NCI-H526 (cell line): ENCODE measurements around the gene PPP1R9A.

ENCODE experiments used
- DNase-seq, 2 experiments: peaks; one replicate each; lab custom pipeline; 2025; lab: John Stamatoyannopoulos, UW

PPP1R9A gene

GRCh38 chr7:94907026-94907810 is at the start of gene PPP1R9A:
PPP1R9A (plus strand) TSS chr7:94907594; CDS start chr7:94910114, 2,520 bp downstream.
- peak; percentile 64 to 78 for DNase-seq

GRCh38 chr7:94871132-94871531 is 36.3 kb upstream of the PPP1R9A start:
- DNase-seq, result no peak

GRCh38 chr7:94873239-94873638 is 34.2 kb upstream of the PPP1R9A start:
- DNase-seq, result no peak

- DNase-seq, result no peak
Observed at GRCh38 chr7:94874036-94874785, 33.2 kb upstream of the PPP1R9A start.

GRCh38 chr7:94875201-94875600 is 32.2 kb upstream of the PPP1R9A start:
- DNase-seq, result no peak

- DNase-seq, result no peak
Observed at GRCh38 chr7:94877731-94878670, 29.4 kb upstream of the PPP1R9A start.

GRCh38 chr7:94882891-94883290 is 24.5 kb upstream of the PPP1R9A start:
- DNase-seq, result no peak

GRCh38 chr7:94883616-94884015 is 23.8 kb upstream of the PPP1R9A start:
- no peak for DNase-seq

GRCh38 chr7:94888551-94888950 is 18.8 kb upstream of the PPP1R9A start:
- DNase-seq, result peak in 1 of 2 experiments; percentile 8

GRCh38 chr7:94888995-94889523 is 18.3 kb upstream of the PPP1R9A start:
- no peak for DNase-seq

GRCh38 chr7:94890216-94890615 is 17.2 kb upstream of the PPP1R9A start:
- DNase-seq, result no peak

GRCh38 chr7:94893661-94894060 is 13.7 kb upstream of the PPP1R9A start:
- no peak for DNase-seq

GRCh38 chr7:94897541-94897940 is 9.9 kb upstream of the PPP1R9A start:
- DNase-seq, result peak; percentile 28 to 35

- no peak for DNase-seq
Observed at GRCh38 chr7:94898340-94898739, 9.1 kb upstream of the PPP1R9A start.

GRCh38 chr7:94901981-94902380 is 5.4 kb upstream of the PPP1R9A start:
- no peak for DNase-seq

GRCh38 chr7:94903971-94904370 is 3.4 kb upstream of the PPP1R9A start:
- DNase-seq, result no peak

- DNase-seq, result no peak
Observed at GRCh38 chr7:94904982-94905381, 2.4 kb upstream of the PPP1R9A start.

GRCh38 chr7:94906065-94906851 is 1.1 kb upstream of the PPP1R9A start:
- peak; percentile 65 to 77 for DNase-seq

GRCh38 chr7:94907811-94908322 is 473 bp downstream of the PPP1R9A start:
- peak in 1 of 2 experiments; percentile 87 for DNase-seq

GRCh38 chr7:94908323-94909178 is 1.2 kb downstream of the PPP1R9A start:
- peak; percentile 66 to 87 for DNase-seq
